ENCODE data around the gene RERE.
"Not testable (repeated sequence)": the region's sequence is repeated elsewhere in the genome, so short reads cannot be mapped to it uniquely, and the experiment has no call there.

RERE gene

GRCh38 chr1:8841395-8841794 is 24.0 kb upstream of the RERE start:
- DNase-seq = no peak

- DNase-seq = no peak
These were observed 22.6 kb upstream of the RERE start for GRCh38 chr1:8839990-8840389.

GRCh38 chr1:8835941-8836643 is 18.7 kb upstream of the RERE start:
- DNase-seq = no peak

DNA sequence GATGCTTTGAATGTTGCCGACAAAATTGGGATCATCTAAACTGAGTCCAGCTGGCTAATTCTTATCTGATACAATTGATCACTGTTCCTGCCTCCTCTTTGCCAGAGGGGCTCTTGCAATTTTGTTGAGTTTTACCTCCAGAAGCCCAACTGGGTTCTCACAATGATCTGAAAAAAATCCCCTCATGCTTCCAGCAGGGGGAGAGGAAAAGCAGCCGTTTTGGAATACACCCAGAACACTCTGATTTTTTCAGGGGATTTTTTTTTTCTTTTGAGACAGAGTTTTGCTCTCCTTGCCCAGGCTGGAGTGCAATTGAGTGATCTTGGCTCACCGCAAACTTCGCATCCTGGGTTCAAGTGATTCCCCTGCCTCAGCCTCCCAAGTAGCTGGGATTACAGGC is 13.9 kb upstream of the RERE start:
- no peak for DNase-seq

GRCh38 chr1:8830732-8831131 is 13.3 kb upstream of the RERE start:
- DNase-seq = not testable (repeated sequence)

- DNase-seq = no peak
These were observed 8.6 kb upstream of the RERE start for GRCh38 chr1:8825985-8826481.

- no peak for DNase-seq
These were observed 5.8 kb upstream of the RERE start for GRCh38 chr1:8823295-8823664.

- peak; percentile 2 for DNase-seq
These were observed 5.2 kb upstream of the RERE start for GRCh38 chr1:8822373-8823294.

DNA sequence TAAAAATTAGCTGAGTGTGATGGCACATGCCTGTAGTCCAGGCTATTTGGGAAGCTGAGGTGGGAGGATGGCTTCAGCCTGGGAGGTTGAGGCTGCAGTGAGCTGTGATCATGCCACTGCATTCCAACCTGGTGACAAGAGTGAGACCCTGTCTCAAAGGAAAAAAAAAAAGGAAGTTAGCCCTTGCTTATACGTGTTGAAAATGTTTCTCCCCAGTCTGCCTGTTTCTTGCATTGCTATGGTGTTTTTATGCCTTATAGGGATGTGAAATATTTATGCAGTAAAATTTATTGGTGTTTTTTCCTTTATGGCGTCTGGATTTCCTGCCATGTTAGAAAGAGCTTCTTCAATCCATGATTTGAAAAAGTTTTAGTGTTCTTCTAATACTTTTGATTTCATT is 3.6 kb upstream of the RERE start:
- DNase-seq = no peak

DNA sequence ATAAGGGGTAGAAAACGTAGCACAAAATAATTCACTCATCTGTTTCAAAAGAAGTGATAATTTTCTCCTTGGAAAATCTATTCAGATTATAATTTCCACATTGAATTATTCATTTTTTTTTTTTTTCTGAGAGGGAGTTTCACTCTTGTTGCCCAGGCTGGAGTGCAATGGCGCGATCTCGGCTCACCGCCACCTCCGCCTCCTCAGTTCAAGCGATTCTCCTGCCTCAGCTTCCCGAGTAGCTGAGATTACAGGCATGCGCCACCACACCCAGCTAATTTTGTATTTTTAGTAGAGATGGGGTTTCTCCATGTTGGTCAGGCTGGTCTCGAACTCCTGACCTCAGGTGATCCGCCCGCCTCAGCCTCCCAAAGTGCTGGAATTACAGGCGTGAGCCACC is 1.3 kb upstream of the RERE start:
- DNase-seq = not testable (repeated sequence)

- DNase-seq = no peak
These were observed 910 bp upstream of the RERE start for GRCh38 chr1:8818325-8818775.

DNA sequence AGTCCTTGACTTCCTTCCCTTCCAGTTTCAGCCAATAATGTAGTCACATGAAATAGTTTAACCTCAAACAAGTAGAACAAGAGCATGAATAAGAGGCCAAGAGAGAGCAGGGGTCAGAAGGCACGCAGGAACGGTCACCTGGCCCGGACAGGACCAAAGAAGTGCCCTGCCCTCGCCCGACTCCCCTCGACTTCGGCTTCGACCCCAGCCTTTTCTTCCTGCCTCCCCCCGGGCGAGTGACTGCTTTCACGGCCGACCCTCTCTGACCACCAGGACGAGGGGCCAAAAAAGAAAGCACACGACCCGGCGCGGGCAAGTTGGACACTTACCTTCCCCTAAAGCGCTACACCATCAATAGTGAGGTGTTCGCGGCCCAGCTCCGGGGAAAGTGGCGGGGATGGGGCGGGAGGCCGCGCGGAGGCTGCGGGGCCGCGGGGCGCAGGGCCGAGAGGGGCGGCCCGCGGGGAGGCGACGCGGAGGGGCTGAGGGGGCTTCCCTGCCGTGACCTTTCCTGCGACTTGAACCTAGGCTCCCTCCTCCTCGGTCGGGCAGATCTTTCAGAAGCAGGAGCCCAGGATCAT is 519 bp downstream of the RERE start:
- no peak for DNase-seq

DNA sequence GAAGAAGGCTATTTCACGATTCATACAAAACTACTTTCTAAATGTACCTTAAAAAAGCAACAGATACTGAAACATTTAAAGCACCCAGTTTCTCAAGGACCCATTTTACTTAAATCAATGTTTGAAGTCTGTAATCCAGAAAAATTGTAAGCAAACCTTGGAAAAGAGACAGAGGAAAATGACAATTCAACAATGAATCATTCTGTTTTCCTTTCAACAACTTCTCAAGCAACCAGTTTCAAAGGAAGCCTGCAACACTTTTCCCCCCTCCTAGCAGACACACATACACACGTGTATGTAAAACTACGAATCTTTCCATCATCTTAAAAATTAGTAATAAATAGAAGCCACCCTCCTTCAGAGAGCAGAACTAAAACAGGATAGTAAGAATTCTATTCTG is 1.2 kb downstream of the RERE start:
- DNase-seq = no peak

DNA sequence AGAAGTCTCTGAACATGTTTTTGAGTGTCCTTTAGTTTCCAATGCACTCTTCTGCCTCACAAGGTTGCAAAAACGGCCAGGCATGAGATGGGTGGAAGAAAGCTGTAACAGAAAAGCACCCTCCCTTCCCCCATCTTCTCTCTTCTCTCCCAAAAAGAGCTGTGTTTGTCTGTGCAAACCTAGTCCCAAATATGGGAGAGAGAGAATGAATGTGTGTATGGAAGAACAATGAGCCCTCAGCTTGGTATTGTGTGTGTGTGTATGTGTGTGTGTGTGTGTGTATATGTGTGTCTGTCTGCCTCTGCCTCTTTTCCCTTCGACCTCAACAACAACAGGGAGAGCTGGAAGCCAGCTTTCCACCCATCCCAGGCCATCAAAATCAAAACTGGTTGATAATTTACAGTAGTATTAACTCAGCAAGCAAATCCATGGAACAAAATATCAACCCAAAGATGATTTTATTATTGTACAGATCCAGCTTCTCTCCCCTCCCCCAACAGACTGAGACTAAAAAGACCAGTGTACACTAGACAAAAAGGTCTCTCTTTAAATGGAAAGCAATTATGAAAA is 1.8 kb downstream of the RERE start:
- no peak for DNase-seq

DNA sequence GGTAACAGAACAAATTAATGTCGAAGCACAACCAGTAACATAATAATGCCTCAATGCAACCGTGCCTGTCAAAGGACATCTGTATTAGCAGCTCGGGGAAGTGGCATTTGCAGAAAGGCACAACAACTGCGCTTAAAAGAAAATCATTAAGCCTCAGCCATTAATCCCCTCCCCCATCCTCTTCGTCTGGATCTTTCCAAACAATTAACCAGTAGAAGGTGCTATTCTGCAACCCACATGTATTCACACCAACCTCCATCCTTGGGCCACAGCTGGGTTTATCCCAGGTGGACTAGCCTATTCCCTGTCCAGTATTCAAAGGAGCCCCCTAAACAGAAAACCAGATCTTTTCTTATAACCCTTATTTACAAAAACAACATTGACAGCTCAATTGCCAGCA is 2.6 kb downstream of the RERE start:
- no peak for DNase-seq

- no peak for DNase-seq
These were observed 3.4 kb downstream of the RERE start for GRCh38 chr1:8813991-8814390.

DNA sequence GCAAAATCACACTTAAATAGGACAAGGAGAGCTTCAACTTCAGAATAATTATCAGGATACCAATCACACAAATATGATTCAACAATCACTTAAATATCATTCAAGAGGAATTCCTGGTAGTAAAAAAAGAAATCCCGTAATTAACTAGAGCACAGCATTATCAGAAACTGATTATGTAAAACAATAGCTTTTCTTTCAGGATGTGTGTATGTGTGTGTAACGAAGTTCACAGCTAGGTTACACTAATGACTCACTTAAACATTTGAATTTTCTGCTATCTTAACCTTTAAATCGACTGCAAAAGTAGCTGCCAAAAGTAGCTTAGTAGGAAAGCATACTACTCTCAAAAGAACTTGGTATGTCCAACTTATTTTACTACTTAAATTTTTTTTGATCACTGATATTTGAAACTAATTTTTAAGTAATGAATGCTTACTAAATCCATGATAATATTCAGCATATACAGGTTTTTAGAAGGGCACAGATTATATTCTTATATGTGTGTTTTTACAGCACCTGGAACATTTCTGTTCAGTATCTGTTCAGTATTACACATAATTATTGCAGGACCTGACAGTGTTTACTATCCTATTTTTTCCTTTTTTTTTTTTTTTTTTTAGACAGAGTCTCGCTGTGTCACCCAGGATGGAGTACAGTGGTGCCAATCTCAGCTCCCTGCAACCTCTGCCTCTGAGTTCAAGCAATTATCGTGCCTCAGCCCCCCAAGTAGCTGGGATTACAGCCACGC is 4.2 kb downstream of the RERE start:
- DNase-seq = no peak

DNA sequence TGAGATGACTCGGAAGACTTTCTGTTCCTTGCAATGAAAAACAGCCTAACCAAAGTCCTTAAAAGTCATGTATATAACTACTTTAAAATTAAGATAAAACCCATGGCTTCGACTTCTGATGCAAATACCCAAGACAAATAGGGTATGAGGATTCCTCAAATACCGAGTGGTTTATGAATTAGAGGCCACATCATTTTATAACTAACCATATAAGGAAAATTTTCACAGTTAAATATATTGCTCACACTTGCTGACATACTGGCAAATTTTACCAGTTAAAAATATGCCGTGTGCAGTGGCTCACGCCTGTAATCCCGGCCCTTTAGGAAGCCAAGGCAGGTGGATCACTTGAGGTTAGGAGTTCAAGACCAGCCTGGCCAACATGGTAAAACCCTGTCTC is 5.4 kb downstream of the RERE start:
- DNase-seq = no peak

GRCh38 chr1:8810987-8811386 is 6.5 kb downstream of the RERE start:
- DNase-seq = no peak

GRCh38 chr1:8809342-8809736 is 8.1 kb downstream of the RERE start:
- DNase-seq = no peak

DNA sequence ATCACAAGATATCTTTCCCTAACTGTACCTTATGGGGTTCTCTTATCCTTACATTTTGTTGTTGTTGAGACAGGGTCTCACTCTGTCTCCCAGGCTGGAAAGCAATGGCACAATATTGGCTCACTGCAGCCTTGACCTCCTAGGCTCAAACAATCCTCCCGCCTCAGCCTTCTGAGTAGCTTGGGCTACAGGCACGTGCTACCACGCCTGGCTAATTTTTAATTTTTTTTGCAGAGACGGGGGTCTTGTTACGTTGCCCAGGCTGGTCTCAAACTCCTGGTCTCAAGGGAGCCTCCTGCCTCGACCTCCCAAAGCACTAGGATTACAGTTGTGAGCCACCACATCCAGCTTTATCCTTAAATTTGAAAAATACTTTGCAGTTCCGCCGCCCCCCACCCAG is 10.4 kb downstream of the RERE start:
- DNase-seq = no peak

DNA sequence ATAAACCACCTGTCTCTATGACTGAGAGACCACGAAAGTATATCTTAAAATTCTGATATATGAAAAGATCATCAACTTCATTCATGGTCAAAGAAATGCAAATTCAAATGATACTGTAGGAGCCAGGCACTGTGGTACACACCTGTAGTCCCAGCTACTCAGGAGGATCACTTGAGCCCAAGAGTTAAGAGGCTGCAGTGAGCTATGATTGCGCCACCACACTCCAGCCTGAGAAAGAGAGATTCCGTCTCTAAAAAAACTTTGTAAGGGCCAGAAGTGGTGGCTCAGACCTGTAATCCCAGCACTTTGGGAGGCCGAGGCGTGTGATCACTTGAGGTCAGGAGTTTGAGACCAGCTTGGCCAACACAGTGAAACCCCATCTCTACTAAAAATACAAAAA is 17.0 kb downstream of the RERE start:
- DNase-seq = no peak

GRCh38 chr1:8797216-8797615 is 20.2 kb downstream of the RERE start:
- no peak for DNase-seq

Data from NCI-H2107 (cell line).